Loucy (cell line): Measurements from ENCODE around the gene SLCO2B1.

Experiments used
- CTCF ChIP-seq: fragments of 200-600 bp; sonication (generic); conservative IDR thresholded peaks from 2 replicates; pipeline ENCODE4 v1.5.1; 2014; ENCODE audit warnings: mild to moderate bottlenecking, antibody characterized with exemption, low read length
- EZH2phosphoT487 ChIP-seq: fragments of 200-600 bp; IDR thresholded peaks from 2 replicates; pipeline ENCODE4 v1.6.1; 2018; ENCODE audit warnings: antibody characterized with exemption, mild to moderate bottlenecking, moderate library complexity, borderline replicate concordance

- no peak for TF ChIP-seq CTCF
- no peak for TF ChIP-seq EZH2phosphoT487
These were observed 36.1 kb downstream of the SLCO2B1 start for GRCh38 chr11:75186999-75187398.
